GM19372 (cell line): ENCODE results near the gene SLC35F3.
"Not testable (repeated sequence)": the region's sequence is repeated elsewhere in the genome, so short reads cannot be mapped to it uniquely, and the experiment has no call there.

Source experiments
- ATAC-seq: cut with Tn5 transposase; IDR thresholded peaks from one replicate; pipeline ENCODE4 v1.9.1; 2021; ENCODE audit warnings: mild to moderate bottlenecking, low read depth, moderate library complexity; ENCODE audit not compliant: unreplicated experiment

The SLC35F3 gene

GRCh38 chr1:234336359-234336758 is 431.9 kb downstream of the SLC35F3 start:
- ATAC-seq = no peak

GRCh38 chr1:234337233-234337632 is 432.8 kb downstream of the SLC35F3 start:
- ATAC-seq = no peak

GRCh38 chr1:234340528-234340927 is 436.1 kb downstream of the SLC35F3 start:
- ATAC-seq = no peak

GRCh38 chr1:234342774-234343173 is 438.3 kb downstream of the SLC35F3 start:
- ATAC-seq = no peak

GRCh38 chr1:234345237-234345636 is 440.8 kb downstream of the SLC35F3 start:
- no peak for ATAC-seq

- ATAC-seq = no peak
Measured at GRCh38 chr1:234348964-234349363, 444.5 kb downstream of the SLC35F3 start.

GRCh38 chr1:234355782-234356510 is 451.5 kb downstream of the SLC35F3 start:
- no peak for ATAC-seq

GRCh38 chr1:234356615-234357269 is 452.3 kb downstream of the SLC35F3 start:
- not testable (repeated sequence) for ATAC-seq

- no peak for ATAC-seq
Measured at GRCh38 chr1:234357831-234358230, 453.4 kb downstream of the SLC35F3 start.

GRCh38 chr1:234361102-234361603 is 456.7 kb downstream of the SLC35F3 start:
- ATAC-seq = no peak

GRCh38 chr1:234362558-234362957 is 458.1 kb downstream of the SLC35F3 start:
- ATAC-seq = no peak

GRCh38 chr1:234368320-234369032 is 464.0 kb downstream of the SLC35F3 start:
- no peak for ATAC-seq

GRCh38 chr1:234369033-234369430 is 464.6 kb downstream of the SLC35F3 start:
- no peak for ATAC-seq

GRCh38 chr1:234369784-234370183 is 465.3 kb downstream of the SLC35F3 start:
- no peak for ATAC-seq

GRCh38 chr1:234371414-234371813 is 466.9 kb downstream of the SLC35F3 start:
- ATAC-seq = no peak

- no peak for ATAC-seq
Measured at GRCh38 chr1:234372011-234372757, 467.7 kb downstream of the SLC35F3 start.

- ATAC-seq = peak; percentile 90
Measured at GRCh38 chr1:234373064-234373958, 468.8 kb downstream of the SLC35F3 start, which contains the start of gene COA6. Gene COA6, plus strand, starts transcription at chr1:234373456. Its CDS starts 11 bp downstream, at chr1:234373467.

GRCh38 chr1:234373959-234374254 is 469.4 kb downstream of the SLC35F3 start:
- ATAC-seq = peak; percentile 20
